Liver (tissue), 9 donors: ENCODE measurements around the gene ADCY9. TPM values are rescaled to one million over a fixed set of nuclear protein-coding genes. Genes with fewer than 3 reads are reported as not detected.

Experiments used
- DNase-seq: peaks from one replicate; pipeline ENCODE4 v3.0.0-alpha.2; 2017; ENCODE audit warnings: low spot score
- H3K27ac ChIP-seq, 2 donors: one replicate each; pipeline ENCODE4 v1.7.0; 2013; ENCODE audit warnings: inconsistent platforms in 2 of 2, low read length in 2 of 2, control low read depth in 1 of 2, low read depth in 1 of 2, mild to moderate bottlenecking in 1 of 2
- H3K27me3 ChIP-seq, 4 donors: one replicate each; pipeline versions ENCODE4 v1.6.1 to v1.7.0; 2013; ENCODE audit warnings: low read length in 3 of 4, inconsistent platforms in 1 of 4, mild to moderate bottlenecking in 1 of 4, moderate library complexity in 1 of 4; ENCODE audit not compliant: control insufficient read depth in 4 of 4, insufficient read depth in 4 of 4
- H3K36me3 ChIP-seq, 4 donors: one replicate each; pipeline versions ENCODE4 v1.6.1 to v1.7.0; 2013; ENCODE audit warnings: low read length in 3 of 4, mild to moderate bottlenecking in 3 of 4, low read depth in 1 of 4, moderate library complexity in 1 of 4; ENCODE audit not compliant: control insufficient read depth in 4 of 4, insufficient read depth in 3 of 4
- H3K4me1 ChIP-seq, 4 donors: one replicate each; pipeline versions ENCODE4 v1.6.1 to v1.7.0; 2013; ENCODE audit warnings: low read length in 3 of 4, mild to moderate bottlenecking in 3 of 4, moderate library complexity in 1 of 4; ENCODE audit not compliant: control insufficient read depth in 4 of 4, insufficient read depth in 4 of 4
- H3K4me3 ChIP-seq, 3 donors: one replicate each; pipeline versions ENCODE4 v1.6.1 to v1.7.0; 2013; ENCODE audit warnings: low read length in 3 of 3, control low read depth in 1 of 3, low read depth in 1 of 3, mild to moderate bottlenecking in 1 of 3
- H3K9ac ChIP-seq, 2 donors: one replicate each; pipeline ENCODE4 v1.7.0; 2013; ENCODE audit warnings: low read length in 2 of 2, mild to moderate bottlenecking in 2 of 2, moderate library complexity in 2 of 2, control low read depth in 1 of 2, low read depth in 1 of 2
- H3K9me3 ChIP-seq, 4 donors: one replicate each; pipeline versions ENCODE4 v1.6.1 to v1.7.0; 2013; ENCODE audit warnings: low read length in 3 of 4; ENCODE audit not compliant: control insufficient read depth in 4 of 4
- EGR1 ChIP-seq, 2 donors: IDR thresholded peaks; 2 replicates each; pipeline ENCODE4 v1.6.1; 2016 to 2018; ENCODE audit warnings: antibody characterized with exemption in 2 of 2, low read depth in 2 of 2
- FOXA1 ChIP-seq: IDR thresholded peaks from 2 replicates; pipeline ENCODE4 v1.6.1; 2016; ENCODE audit warnings: antibody characterized with exemption
- FOXA2 ChIP-seq: IDR thresholded peaks from 2 replicates; pipeline ENCODE4 v1.6.1; 2016; ENCODE audit warnings: antibody characterized with exemption
- GABPA ChIP-seq, 2 donors: IDR thresholded peaks in 1 of 2; conservative IDR thresholded peaks in 1 of 2; 2 replicates each; pipeline ENCODE4 v1.6.1; 2016; ENCODE audit warnings: antibody characterized with exemption in 2 of 2, mild to moderate bottlenecking in 1 of 2, moderate library complexity in 1 of 2
- HNF4A ChIP-seq, 2 donors: conservative IDR thresholded peaks; 2 replicates each; pipeline ENCODE4 v1.6.1; 2016; ENCODE audit warnings: antibody characterized with exemption in 2 of 2, mild to moderate bottlenecking in 2 of 2
- HNF4G ChIP-seq: IDR thresholded peaks from 2 replicates; pipeline ENCODE4 v1.6.1; 2016; ENCODE audit warnings: antibody characterized with exemption
- JUND ChIP-seq, 2 donors: IDR thresholded peaks; 2 replicates each; pipeline ENCODE4 v1.6.1; 2016; ENCODE audit warnings: antibody characterized with exemption in 2 of 2
- NR2F2 ChIP-seq: IDR thresholded peaks from 2 replicates; pipeline ENCODE4 v1.6.1; 2016; ENCODE audit warnings: antibody characterized with exemption
- RAD21 ChIP-seq, 2 donors: IDR thresholded peaks; 2 replicates each; pipeline ENCODE4 v1.6.1; 2016; ENCODE audit warnings: antibody characterized with exemption in 2 of 2, mild to moderate bottlenecking in 2 of 2
- RXRA ChIP-seq, 2 donors: IDR thresholded peaks; 2 replicates each; pipeline ENCODE4 v1.6.1; 2017 to 2018; ENCODE audit warnings: antibody characterized with exemption in 2 of 2, mild to moderate bottlenecking in 1 of 2
- SP1 ChIP-seq: IDR thresholded peaks from 2 replicates; pipeline ENCODE4 v1.6.1; 2018; ENCODE audit warnings: antibody characterized with exemption, mild to moderate bottlenecking
- TAF1 ChIP-seq: conservative IDR thresholded peaks from 2 replicates; pipeline ENCODE4 v1.6.1; 2016; ENCODE audit warnings: antibody characterized with exemption, mild to moderate bottlenecking
- YY1 ChIP-seq: IDR thresholded peaks from 2 replicates; pipeline ENCODE4 v1.6.1; 2016; ENCODE audit warnings: antibody characterized with exemption, mild to moderate bottlenecking
- WGBS: extraction: QIAGEN DNeasy Blood & Tissue Kit; methylation state at CpG from one replicate; pipeline ENCODE4 v1.1.7; 2013; 5-methylcytosine and 5-hydroxymethylcytosine counted together
- polyA plus RNA-seq, 2 donors: library from polyadenylated mRNA; stranded (reverse) in 1 of 2; unstranded in 1 of 2; fragments of 200-250 nt in 1 of 2; fragments of >200 nt in 1 of 2; fragmentation: Nextera tagmentation in 1 of 2; extraction: Ambion mirVana in 1 of 2; gene quantifications; one replicate each; pipeline versions ENCODE4 v1.2.1 to v1.2.3, GENCODE V29; 2013 to 2015
- total RNA-seq, 2 donors: library from RNA; depleted of rRNA; stranded (reverse); fragments of >200 nt; gene quantifications; one replicate each; pipeline ENCODE4 v1.2.3, GENCODE V29; 2014
- TF ChIP-seq, protein P1 (sequence below): IDR thresholded peaks from 2 replicates; pipeline ENCODE4 v1.6.1; 2016; ENCODE audit warnings: antibody characterized with exemption
- TF ChIP-seq, protein P2 (sequence below): IDR thresholded peaks from 2 replicates; pipeline ENCODE4 v1.6.1; 2016; ENCODE audit warnings: antibody characterized with exemption, mild to moderate bottlenecking
- TF ChIP-seq, protein P3 (sequence below): fragments of 150-350 bp; IDR thresholded peaks from 2 replicates; pipeline ENCODE4 v1.5.1; 2017; ENCODE audit warnings: improper control_type of control experiment, low read depth, low read length; ENCODE audit not compliant: missing input control
- TF ChIP-seq, protein P4 (sequence below): IDR thresholded peaks from 2 replicates; pipeline ENCODE4 v1.6.1; 2016; ENCODE audit warnings: antibody characterized with exemption
- TF ChIP-seq, protein P5 (sequence below): IDR thresholded peaks from 2 replicates; pipeline ENCODE4 v1.6.1; 2016; ENCODE audit warnings: antibody characterized with exemption
- donor health status: healthy.
- donor health status: healthy.
- donor health status: healthy.
- donor health status: healthy.
- donor health status: healthy.

Gene ADCY9
- total and polyA plus RNA-seq, 4 donors: 3.6 to 25.1 (median 11.0) TPM

DNA sequence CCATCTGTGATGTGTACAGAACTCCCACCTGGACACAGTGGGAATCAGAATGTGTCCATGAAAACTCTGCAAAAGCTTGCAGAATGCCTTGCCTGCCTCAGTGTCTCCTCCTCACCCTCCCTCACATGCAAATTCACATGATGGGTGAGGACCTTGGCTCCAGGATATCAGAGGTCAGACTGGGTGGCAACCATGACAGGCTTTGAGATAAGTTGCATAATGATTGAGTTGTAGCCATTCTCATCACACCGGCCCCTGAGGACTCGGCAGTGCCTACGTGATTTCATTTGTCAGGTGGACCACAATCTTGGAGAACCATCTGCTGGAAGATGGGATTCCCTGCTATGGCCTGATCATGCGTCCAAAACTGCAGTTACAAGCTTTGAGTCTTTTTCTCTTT is 3.9 kb upstream of the ADCY9 start:
- Histone ChIP-seq H3K4me1 (peaks cover 0 to 8% (median 6%) of the 10 kb centered on the region in 4 donors), H3K36me3 (no peaks in the 10 kb centered on the region), H3K4me3 (no peak overlapping the region), H3K9me3 (no peaks in the 10 kb centered on the region), H3K9ac (no peak overlapping the region), H3K27ac (no peak overlapping the region), H3K27me3 (no peaks in the 10 kb centered on the region)
- TF ChIP-seq, protein P1, sequence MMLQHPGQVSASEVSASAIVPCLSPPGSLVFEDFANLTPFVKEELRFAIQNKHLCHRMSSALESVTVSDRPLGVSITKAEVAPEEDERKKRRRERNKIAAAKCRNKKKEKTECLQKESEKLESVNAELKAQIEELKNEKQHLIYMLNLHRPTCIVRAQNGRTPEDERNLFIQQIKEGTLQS: no peak
- TF ChIP-seq NR2F2: no peak
- no peak for TF ChIP-seq FOXA1
- TF ChIP-seq SP1: no peak
- no peak for TF ChIP-seq EGR1 (IDR thresholded peaks at IDR 0.05; ENCODE audit: low read depth in 2 of 2)
- no peak for TF ChIP-seq JUND (IDR thresholded peaks at IDR 0.05)
- TF ChIP-seq, protein P2, sequence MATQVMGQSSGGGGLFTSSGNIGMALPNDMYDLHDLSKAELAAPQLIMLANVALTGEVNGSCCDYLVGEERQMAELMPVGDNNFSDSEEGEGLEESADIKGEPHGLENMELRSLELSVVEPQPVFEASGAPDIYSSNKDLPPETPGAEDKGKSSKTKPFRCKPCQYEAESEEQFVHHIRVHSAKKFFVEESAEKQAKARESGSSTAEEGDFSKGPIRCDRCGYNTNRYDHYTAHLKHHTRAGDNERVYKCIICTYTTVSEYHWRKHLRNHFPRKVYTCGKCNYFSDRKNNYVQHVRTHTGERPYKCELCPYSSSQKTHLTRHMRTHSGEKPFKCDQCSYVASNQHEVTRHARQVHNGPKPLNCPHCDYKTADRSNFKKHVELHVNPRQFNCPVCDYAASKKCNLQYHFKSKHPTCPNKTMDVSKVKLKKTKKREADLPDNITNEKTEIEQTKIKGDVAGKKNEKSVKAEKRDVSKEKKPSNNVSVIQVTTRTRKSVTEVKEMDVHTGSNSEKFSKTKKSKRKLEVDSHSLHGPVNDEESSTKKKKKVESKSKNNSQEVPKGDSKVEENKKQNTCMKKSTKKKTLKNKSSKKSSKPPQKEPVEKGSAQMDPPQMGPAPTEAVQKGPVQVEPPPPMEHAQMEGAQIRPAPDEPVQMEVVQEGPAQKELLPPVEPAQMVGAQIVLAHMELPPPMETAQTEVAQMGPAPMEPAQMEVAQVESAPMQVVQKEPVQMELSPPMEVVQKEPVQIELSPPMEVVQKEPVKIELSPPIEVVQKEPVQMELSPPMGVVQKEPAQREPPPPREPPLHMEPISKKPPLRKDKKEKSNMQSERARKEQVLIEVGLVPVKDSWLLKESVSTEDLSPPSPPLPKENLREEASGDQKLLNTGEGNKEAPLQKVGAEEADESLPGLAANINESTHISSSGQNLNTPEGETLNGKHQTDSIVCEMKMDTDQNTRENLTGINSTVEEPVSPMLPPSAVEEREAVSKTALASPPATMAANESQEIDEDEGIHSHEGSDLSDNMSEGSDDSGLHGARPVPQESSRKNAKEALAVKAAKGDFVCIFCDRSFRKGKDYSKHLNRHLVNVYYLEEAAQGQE: no peak
- no peak for TF ChIP-seq RAD21 (IDR thresholded peaks at IDR 0.05)
- TF ChIP-seq, protein P3, sequence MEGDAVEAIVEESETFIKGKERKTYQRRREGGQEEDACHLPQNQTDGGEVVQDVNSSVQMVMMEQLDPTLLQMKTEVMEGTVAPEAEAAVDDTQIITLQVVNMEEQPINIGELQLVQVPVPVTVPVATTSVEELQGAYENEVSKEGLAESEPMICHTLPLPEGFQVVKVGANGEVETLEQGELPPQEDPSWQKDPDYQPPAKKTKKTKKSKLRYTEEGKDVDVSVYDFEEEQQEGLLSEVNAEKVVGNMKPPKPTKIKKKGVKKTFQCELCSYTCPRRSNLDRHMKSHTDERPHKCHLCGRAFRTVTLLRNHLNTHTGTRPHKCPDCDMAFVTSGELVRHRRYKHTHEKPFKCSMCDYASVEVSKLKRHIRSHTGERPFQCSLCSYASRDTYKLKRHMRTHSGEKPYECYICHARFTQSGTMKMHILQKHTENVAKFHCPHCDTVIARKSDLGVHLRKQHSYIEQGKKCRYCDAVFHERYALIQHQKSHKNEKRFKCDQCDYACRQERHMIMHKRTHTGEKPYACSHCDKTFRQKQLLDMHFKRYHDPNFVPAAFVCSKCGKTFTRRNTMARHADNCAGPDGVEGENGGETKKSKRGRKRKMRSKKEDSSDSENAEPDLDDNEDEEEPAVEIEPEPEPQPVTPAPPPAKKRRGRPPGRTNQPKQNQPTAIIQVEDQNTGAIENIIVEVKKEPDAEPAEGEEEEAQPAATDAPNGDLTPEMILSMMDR: no peak
- TF ChIP-seq FOXA2: no peak
- no peak for TF ChIP-seq TAF1
- TF ChIP-seq YY1: no peak
- no peak for TF ChIP-seq RXRA (IDR thresholded peaks at IDR 0.05)
- TF ChIP-seq, protein P4, sequence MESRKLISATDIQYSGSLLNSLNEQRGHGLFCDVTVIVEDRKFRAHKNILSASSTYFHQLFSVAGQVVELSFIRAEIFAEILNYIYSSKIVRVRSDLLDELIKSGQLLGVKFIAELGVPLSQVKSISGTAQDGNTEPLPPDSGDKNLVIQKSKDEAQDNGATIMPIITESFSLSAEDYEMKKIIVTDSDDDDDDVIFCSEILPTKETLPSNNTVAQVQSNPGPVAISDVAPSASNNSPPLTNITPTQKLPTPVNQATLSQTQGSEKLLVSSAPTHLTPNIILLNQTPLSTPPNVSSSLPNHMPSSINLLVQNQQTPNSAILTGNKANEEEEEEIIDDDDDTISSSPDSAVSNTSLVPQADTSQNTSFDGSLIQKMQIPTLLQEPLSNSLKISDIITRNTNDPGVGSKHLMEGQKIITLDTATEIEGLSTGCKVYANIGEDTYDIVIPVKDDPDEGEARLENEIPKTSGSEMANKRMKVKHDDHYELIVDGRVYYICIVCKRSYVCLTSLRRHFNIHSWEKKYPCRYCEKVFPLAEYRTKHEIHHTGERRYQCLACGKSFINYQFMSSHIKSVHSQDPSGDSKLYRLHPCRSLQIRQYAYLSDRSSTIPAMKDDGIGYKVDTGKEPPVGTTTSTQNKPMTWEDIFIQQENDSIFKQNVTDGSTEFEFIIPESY: no peak
- TF ChIP-seq GABPA (IDR thresholded peaks at IDR 0.05 in 1 of 2, conservative IDR thresholded peaks at IDR 0.05 in 1 of 2): no peak
- TF ChIP-seq, protein P5, sequence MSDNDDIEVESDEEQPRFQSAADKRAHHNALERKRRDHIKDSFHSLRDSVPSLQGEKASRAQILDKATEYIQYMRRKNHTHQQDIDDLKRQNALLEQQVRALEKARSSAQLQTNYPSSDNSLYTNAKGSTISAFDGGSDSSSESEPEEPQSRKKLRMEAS: no peak
- TF ChIP-seq HNF4G: no peak
- no peak for TF ChIP-seq HNF4A (conservative IDR thresholded peaks at IDR 0.05)
- 77% methylated on average over 4 of the region's 4 CpGs for WGBS
- no peak for DNase-seq
